Ureter (tissue), 1 donor: ENCODE data around the gene CHST14. TPM values are rescaled to one million over a fixed set of nuclear protein-coding genes. Genes with fewer than 3 reads are reported as not detected.
A peak's percentile ranks its signal among the peaks of the same experiment; 100 is the strongest.

Experiments
- DNase-seq: peaks from one replicate; pipeline ENCODE4 v3.0.0-alpha.2; 2020; ENCODE audit warnings: low spot score
- total RNA-seq: library from RNA; stranded (reverse); gene quantifications from one replicate; pipeline ENCODE4 v1.2.4, GENCODE V29; 2023
- donor health status: DM: yes; HTN: yes; CAD: no.

The CHST14 gene
- 18.0 TPM for total RNA-seq

DNA sequence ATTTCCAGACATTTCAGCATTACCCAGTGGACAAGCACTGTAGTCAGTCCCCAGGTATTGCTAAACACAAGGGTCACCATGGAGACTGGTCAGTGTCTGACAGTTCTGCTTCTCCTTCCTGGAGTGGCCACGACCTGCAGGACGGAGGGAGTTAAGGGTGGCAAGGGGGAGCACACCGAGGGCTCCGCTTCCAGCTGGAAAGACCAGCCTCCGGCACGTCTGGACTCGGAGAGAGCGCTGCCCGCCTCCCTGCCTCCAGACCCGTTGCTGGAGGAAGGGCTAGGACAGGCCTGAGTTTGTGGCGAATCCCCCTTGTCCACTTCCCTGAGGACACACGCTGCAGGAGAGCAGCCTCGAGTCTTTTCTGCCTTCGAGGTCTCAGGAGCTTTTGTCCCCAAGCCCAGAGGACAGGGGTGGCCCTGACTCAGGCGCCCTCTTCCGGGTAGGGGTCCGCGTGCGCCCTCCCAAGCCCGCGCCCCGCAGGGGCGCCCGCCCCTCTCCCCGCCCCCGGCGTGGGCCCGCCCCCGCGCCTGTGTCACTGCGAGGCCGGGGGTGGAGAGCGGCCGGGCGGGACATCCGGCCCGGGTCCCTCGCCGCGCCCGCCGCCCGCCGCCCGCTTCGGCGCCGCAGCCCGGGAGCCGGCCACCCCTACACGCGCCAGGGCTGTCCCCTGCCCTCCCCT is at the start of gene CHST14:
CHST14 (plus strand) TSS at position 562 of the 682 bp plus-strand sequence. CDS start 230 bp downstream, outside the sequence.
- DNase-seq, result no peak

DNA sequence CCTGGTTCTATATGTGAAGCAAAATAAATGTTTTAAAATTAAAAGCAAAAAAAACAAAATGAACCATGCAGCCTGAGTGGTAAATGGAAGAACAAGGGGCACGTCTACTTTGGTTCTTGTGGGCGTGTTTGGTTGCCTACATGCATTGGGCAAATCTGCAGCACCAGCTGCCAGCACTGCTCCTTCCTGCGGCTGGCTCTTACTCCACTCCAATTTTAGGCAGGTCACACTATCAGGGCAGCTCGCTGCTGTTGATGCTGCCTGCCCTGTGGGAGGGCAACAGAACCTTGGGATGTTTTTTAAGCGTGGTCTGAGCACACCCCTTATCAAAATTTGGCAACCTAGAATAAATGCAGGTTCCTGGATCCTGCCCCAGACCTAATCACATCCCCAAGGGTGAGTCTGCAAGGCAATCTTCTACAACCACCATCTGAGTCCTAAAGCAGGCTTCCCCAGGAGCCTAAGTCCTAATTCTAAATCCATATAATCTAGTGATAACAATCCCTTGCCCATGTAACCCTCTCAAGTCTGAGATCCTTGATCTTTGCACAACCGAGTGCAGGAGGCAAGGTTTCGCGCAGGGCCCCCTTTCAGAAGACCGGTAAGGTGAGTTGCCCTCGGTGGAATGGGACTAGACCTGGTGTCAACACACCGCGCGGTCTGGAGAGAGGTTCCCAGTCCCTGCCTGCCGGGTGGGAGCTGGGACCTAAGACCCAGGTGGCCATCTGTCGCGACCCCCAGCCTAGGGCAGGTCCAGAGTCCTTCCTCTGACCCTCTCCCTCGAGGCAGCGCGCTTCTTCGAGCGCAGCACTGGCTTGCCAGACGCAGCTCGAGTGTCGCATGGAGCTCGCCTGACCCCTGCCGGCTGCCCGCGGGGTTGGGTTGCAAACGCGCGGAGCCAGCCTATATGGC is 49.3 kb upstream of the CHST14 start:
- peak; percentile 83 for DNase-seq

DNA sequence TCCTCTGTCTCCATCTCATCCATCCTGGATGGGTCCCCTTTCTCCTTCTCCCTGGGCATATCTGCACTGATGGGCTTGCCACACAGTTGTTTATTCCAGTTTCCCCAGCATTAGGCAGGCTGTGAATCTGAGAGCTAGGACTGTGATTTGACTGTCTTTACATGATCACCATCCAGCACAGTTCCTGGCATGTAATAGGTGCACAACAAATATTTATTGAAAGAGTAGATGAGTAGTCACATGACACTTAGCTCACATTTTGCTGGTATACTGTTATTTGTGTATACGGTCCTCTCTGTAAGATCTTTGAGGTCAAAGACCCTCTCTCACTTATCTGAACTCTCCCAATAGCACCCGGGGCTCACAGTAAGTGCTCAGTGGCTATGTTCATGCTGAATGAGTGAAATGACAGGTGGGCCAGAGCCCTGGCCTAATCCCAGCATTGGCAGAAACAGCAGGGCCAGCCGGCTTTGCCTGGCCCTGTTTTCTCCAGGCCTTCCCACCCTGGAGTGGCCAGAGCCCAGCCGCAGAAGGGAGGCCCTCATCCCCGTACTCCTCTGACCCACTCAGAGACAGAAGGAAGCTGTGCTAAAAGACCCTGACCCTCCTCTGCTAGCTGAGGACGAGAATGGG is 46.2 kb upstream of the CHST14 start:
- DNase-seq, result no peak

- no peak for DNase-seq
Observed at GRCh38 chr15:40425681-40426080, 45.1 kb upstream of the CHST14 start.

- DNase-seq, result no peak
Observed at GRCh38 chr15:40427188-40427587, 43.6 kb upstream of the CHST14 start.

DNA sequence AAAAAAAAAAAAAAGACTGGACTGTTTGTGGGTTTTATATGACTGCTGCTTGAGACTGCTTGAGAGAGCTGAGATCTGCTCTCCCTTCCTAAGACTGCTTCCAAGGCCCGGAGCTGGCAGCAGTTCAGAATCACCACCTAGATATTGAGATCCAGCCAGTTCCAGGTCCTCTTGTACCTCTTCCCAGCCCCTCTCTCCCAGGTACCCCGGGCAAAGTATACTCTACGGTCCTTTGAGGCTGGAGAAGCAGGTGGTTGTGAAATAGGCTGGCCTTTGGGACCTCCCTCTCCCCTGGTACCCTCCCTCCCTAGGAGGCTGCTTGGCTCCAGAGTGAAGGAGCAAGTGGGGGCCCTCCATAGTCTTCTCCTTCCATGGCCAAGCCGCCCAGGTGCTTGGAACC is 42.6 kb upstream of the CHST14 start:
- DNase-seq, result no peak

DNA sequence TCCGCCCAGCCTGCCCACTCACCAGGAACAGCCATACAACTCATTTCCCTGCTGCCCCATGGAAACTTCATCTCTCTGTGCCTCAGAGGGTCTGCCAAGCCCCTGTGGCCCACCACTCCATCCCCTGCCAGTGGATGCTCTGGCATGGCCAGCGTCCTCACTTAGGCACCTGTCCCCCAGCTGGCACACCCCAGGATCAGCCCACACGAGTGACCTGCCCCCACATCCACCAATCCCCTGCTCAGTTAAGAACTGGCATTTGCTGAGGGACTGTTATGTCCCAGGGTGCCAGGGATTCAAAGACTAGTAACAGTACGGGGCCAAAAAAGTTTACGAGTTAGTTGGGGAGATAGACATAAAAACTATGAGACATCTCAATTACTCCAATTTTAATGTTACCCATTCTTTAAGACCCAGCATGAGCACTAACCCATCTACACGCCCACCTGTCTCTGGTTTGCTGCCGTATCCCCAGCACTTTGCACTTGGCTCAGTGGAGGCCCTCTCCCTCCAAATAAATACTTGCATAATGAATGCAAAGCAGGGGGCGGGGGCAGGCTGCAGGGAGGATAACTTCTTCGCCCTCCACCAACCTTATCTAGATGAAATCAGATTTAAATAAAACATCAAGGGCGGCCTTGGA is 41.6 kb upstream of the CHST14 start:
- no peak for DNase-seq

DNA sequence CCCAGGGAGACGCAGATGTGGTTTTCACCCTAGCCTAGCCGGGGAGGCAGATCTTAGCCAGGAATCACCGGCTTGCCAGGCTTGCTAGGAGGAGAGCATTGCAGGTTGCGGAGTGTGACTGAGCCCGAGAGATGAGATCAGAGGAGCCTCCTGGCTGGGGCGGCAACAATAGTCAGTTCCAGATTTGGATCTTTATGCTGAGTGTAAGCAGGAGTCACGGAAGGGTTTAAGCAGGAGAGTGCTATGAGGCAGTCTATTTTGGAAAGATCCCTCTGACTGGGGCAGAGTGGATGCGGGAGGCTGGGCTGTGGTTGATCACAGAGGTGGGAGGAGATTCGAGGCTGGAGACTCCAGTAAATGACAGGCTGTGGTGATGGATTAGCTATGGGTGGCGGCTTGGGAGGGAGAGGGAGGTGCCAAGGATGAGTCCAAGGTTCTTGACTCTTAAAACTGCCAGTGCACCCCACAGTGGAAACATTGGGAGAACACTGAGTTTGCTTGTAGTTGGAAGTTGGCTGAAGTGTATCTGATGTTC is 40.4 kb upstream of the CHST14 start:
- no peak for DNase-seq

DNA sequence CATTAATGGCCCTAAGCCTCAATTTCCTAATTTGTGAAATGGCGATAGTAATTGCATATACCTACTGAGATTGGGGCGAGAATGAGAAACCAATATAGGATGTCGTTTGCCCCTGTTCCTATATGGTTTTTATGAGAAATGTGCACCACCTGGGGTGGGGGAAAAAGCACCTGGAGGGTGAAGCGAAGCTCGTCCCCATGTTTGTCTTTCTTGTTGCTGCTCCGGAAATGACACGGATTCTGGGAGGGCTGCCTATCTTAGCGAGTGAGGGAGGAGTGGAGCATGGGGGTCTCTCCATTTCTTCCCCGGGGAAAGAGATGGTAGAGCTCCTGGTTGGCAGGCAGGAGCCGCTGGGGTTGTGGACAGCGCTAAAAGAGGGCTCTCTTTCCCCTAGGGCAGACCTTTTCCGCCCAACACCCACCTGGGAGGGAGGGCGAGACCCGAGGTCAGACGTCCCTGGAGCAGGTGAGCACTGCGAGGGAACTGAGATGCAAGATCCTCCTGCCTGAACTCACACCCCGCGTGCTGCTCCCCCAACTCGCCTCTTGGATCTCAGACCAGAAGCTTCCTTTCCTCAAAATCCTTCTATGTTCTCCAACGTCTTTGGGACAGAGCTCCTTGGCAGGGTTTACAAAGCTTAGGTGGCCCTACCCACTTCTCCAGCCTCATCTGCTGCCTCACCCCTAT is 35.6 kb upstream of the CHST14 start:
- no peak for DNase-seq

DNA sequence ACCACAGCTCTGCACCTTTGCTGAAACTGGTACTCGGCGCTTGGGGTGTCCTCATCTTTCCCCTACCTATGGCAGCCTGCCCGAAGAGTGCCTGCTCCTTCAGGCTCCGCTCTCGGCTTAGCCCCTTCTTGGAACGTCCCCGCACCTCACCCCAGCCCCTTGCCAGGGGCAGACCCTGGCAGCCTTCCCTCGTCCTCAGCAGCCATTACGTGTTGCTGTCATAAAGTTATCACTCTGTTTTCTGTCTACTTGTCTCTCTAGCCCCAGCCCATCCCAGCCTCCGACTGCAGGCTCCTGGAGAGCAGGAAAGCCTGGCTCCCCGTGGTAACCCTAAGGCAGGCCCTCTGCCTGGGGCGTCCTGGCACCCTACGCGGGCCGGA is 35.1 kb upstream of the CHST14 start:
- DNase-seq, result no peak

DNA sequence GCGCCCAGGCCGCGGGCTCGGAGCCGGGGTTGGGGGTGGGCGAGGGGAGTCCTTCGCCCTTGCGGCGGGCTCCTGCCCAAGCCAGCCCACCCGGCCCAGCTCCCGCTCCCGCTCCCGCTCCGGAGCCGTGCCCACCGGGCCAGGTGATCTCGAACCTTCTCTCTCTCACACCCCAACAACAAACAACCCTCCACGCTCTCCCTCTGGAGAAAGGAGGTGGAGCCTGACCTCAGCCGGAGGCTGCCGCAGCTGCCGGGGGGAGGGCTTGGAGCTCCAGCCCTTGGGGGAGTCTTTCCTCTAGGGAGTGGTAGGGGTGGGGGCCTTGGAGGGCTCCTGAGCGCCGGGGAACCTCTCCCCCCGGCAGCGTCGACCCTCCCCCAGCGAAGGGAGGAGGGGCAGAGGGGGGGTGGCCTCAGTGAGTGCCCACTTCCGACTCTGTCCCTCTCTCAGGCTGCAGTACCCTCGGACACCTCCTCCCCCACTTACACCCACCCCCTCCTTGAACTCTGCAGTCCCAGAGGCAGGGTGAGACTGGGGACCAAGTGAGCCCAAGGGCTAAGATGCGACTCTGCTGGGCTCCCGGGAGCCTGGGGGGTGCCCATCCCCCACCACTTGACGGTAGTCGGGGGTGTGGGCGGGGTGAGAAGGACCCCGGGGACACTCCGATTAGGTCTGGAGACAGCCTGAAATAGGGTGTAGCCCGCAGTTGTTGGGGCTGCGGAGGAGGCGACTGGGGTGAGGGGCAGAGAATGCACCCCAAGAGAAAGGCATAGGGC is 34.5 kb upstream of the CHST14 start:
- no peak for DNase-seq

- DNase-seq, result no peak
Observed at GRCh38 chr15:40436892-40437751, 33.7 kb upstream of the CHST14 start.

- no peak for DNase-seq
Observed at GRCh38 chr15:40437752-40438687, 32.8 kb upstream of the CHST14 start.

GRCh38 chr15:40438712-40439111 is 32.1 kb upstream of the CHST14 start:
- no peak for DNase-seq

DNA sequence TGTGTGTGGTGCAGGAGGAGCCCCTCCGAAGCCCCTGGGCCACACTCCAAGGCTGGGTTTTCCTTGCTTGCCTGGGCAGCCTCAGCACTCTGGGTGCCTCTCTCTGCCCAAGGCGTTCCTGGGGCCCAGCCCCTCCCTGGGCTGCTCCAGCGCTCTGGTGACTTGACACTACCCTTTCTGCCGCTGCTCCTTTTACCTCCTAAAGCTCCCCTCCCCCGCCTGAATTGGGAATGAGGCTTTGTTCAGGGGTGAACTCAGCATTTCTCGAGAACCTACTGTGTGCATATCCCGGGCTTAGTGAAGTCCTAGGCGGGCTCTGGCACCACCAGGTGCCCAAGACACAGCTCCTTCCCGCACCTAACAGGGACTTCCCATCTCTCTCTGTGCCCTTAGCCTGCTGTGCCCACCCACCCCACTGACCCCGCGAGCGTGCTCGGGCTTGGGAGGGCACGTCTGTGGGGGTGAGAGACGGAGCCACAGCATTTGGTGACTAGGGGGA is 31.3 kb upstream of the CHST14 start:
- DNase-seq, result no peak

DNA sequence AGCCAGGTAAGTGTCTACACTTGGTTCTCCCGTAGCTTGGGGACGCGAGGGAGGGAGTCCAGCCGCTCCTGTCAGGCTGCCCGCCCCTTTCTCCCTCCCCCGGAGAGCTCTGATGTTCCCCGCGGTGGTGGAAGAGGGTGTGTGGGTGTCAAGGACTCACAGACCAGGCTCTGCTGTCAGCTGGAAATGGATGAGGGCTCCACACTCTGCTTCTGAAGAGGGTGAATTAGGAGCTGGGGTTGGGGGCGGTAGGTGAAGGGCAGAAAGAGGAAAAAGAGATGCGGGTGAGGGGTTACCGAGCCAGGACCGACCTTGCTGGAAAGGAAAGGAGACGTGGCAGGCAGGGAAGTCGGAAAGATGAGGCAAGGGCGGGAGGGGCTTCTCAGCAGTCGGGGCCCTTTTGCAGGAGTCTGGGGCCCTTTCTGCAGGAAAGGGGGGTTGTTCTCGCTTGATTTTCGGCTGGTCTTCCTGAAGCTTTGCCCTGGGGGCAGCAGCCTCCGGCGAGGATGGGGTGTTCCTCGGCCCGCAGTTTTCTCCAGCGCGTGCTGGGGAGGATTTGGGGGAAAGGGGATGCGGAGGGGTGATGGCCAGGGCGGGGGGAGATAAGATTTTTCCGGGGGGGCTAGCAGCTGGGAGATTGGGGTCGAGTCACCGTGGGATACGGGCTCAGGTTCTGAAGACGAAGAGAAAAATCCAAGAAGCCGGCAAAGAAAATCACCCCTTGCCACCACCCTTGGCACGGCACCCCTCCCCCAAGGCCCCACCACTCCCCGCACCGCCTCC is 30.6 kb upstream of the CHST14 start:
- no peak for DNase-seq
